ENCODE measurements around the gene MSX1. TPM values are rescaled to one million over a fixed set of nuclear protein-coding genes. Genes with fewer than 3 reads are reported as not detected.

Gene MSX1
- total and polyA plus RNA-seq, 2 of the 13 experiments (the other 11 are each of a cell fraction or from before 2014, with no cell fraction given) = 12.1 to 14.9 TPM

GRCh38 chr4:4881432-4881831, 22.0 kb downstream of the MSX1 start:
- ChIA-PET POLR2A (no interaction called here), CTCF (ENCODE audit: low intra/inter-chr PET ratio, low total read pairs) (interaction anchor here (1.3 to 2.6 kb wide), 3 partner anchors 203 to 393 kb away, joined by 3 to 13 read pairs (median 9); no protein-coding TSS in a partner anchor)
- Histone ChIP-seq H2AFZ (ENCODE audit: low read length) (no peak overlapping the region), H3K27ac (ENCODE audit: extremely low read length, insufficient read depth, low read length) (no peak overlapping the region), H3K4me2 (ENCODE audit: low read depth, low read length) (no peak overlapping the region), H3K4me3 (replicated peaks in 1 of 3; ENCODE audit: insufficient read depth in 1 of 3, low read depth in 2 of 3, low read length in 3 of 3) (no peak overlapping the region), H3K9me3 (ENCODE audit: low read length) (no peaks in the 10 kb centered on the region), H3K36me3 (replicated peaks in 1 of 2; ENCODE audit: control insufficient read depth in 1 of 2, insufficient read depth in 2 of 2, low read length in 2 of 2) (no peaks in the 10 kb centered on the region), H3K4me1 (ENCODE audit: insufficient read depth, low read length) (peaks cover 7% of the 10 kb centered on the region), H3K27me3 (ENCODE audit: control insufficient read depth in 1 of 2, insufficient read depth in 2 of 2, low read length in 2 of 2) (peaks cover 0 to 1% of the 10 kb centered on the region in 2 experiments; a peak in 1 of 5 replicates), H4K20me1 (ENCODE audit: insufficient read depth, low read length) (no peaks in the 10 kb centered on the region), H3K9ac (ENCODE audit: insufficient read depth, low read depth, low read length) (no peak overlapping the region), H3K79me2 (ENCODE audit: insufficient read depth, low read length) (no peaks in the 10 kb centered on the region)
- no peak for DNase-seq (ENCODE audit: low spot score)
- WGBS (ENCODE audit: low lambda C conversion rate) = 7% methylated on average over 2 of the region's 2 CpGs
- no TSS peak for BruUV-seq (replicated peaks)
- in situ Hi-C loops (cut with HindIII; ENCODE audit: extremely low pct_ligation_motif_present, low pct_unique_long_range_greater_than_20kb) (no loop called here), intact Hi-C loops (cut with micrococcal nuclease; ENCODE audit: unreplicated experiment) (no loop called here)
- no peak for FAIRE-seq
- no peak for ATAC-seq
- no peak for TF ChIP-seq ZHX2 (IDR thresholded peaks at IDR 0.05; ENCODE audit: low read depth)
- no peak for TF ChIP-seq ZHX2 (CRISPR knock-in tag; IDR thresholded peaks at IDR 0.05; ENCODE audit: borderline replicate concordance)
- no peak for TF ChIP-seq KAT2B (IDR thresholded peaks at IDR 0.05; ENCODE audit: borderline replicate concordance, low read depth, low read length)
- no peak for TF ChIP-seq CEBPZ (IDR thresholded peaks at IDR 0.05; ENCODE audit: low read length)
- TF ChIP-seq PLSCR1 (CRISPR knock-in tag; IDR thresholded peaks at IDR 0.05; ENCODE audit: borderline replicate concordance) = no peak
- no peak for TF ChIP-seq TCF7 (IDR thresholded peaks at IDR 0.05; ENCODE audit: low read depth)
- no peak for TF ChIP-seq ZNF260 (CRISPR knock-in tag; IDR thresholded peaks at IDR 0.05; ENCODE audit: borderline replicate concordance, low read depth)
- no peak for TF ChIP-seq ELF1 (CRISPR knock-in tag; IDR thresholded peaks at IDR 0.05)
- no peak for TF ChIP-seq BRF2 (CRISPR knock-in tag; IDR thresholded peaks at IDR 0.05)
- no peak for TF ChIP-seq MED13 (CRISPR knock-in tag; IDR thresholded peaks at IDR 0.05)
- TF ChIP-seq ZNF275 (CRISPR knock-in tag; IDR thresholded peaks at IDR 0.05; ENCODE audit: borderline replicate concordance) = no peak
